Mesendoderm (in vitro differentiated cells): Measurements from ENCODE around the gene ZC3H15.

Experiments used
- DNase-seq: peaks from one replicate; pipeline ENCODE4 v3.0.0; 2013
- H2AK5ac ChIP-seq: 2 replicates; pipeline ENCODE4 v1.6.1; 2013; ENCODE audit warnings: low read length, inconsistent platforms
- H2BK120ac ChIP-seq: 2 replicates; pipeline ENCODE4 v1.6.1; 2013; ENCODE audit warnings: low read depth, mild to moderate bottlenecking, low read length, moderate library complexity, mixed read lengths
- H2BK15ac ChIP-seq: replicated peaks from 2 replicates; pipeline ENCODE4 v1.6.1; 2013; ENCODE audit warnings: low read depth, mild to moderate bottlenecking, moderate library complexity
- H2BK5ac ChIP-seq: 2 replicates; pipeline ENCODE4 v1.6.1; 2013; ENCODE audit warnings: low read length, inconsistent platforms
- H3K18ac ChIP-seq: 2 replicates; pipeline ENCODE4 v1.6.1; 2013; ENCODE audit warnings: mild to moderate bottlenecking, low read length, mixed read lengths
- H3K23ac ChIP-seq: one replicate; pipeline ENCODE4 v1.6.1; 2013; ENCODE audit warnings: low read length
- H3K27ac ChIP-seq: 2 replicates; pipeline ENCODE4 v1.5.1; 2013; ENCODE audit warnings: low read depth, mild to moderate bottlenecking, inconsistent platforms, low read length, moderate library complexity
- H3K27me3 ChIP-seq: 2 replicates; pipeline ENCODE4 v1.6.1; 2013; ENCODE audit warnings: low read length, control low read depth, mild to moderate bottlenecking, inconsistent platforms; ENCODE audit not compliant: insufficient read depth, poor library complexity
- H3K36me3 ChIP-seq: 2 replicates; pipeline ENCODE4 v1.6.1; 2013; ENCODE audit warnings: low read length, inconsistent platforms; ENCODE audit not compliant: control insufficient read depth, insufficient read depth
- H3K4ac ChIP-seq: one replicate; pipeline ENCODE4 v1.6.1; 2013; ENCODE audit warnings: low read depth, mild to moderate bottlenecking, low read length, moderate library complexity
- H3K4me1 ChIP-seq: 2 replicates; pipeline ENCODE4 v1.6.1; 2013; ENCODE audit warnings: low read depth, low read length, inconsistent platforms; ENCODE audit not compliant: control insufficient read depth
- H3K4me2 ChIP-seq: 2 replicates; pipeline ENCODE4 v1.6.1; 2013; ENCODE audit warnings: low read length
- H3K4me3 ChIP-seq: 2 replicates; pipeline ENCODE4 v1.5.1; 2013; ENCODE audit warnings: mild to moderate bottlenecking, low read length
- H3K56ac ChIP-seq: one replicate; pipeline ENCODE4 v1.6.1; 2013; ENCODE audit warnings: low read length
- H3K79me1 ChIP-seq: 2 replicates; pipeline ENCODE4 v1.6.1; 2013; ENCODE audit warnings: low read length, inconsistent platforms
- H3K79me2 ChIP-seq: 2 replicates; pipeline ENCODE4 v1.6.1; 2013; ENCODE audit warnings: mild to moderate bottlenecking, low read length; ENCODE audit not compliant: control insufficient read depth, insufficient read depth
- H3K9ac ChIP-seq: 2 replicates; pipeline ENCODE4 v1.6.1; 2013; ENCODE audit warnings: low read length, inconsistent platforms
- H4K5ac ChIP-seq: one replicate; pipeline ENCODE4 v1.6.1; 2013; ENCODE audit warnings: low read length
- H4K8ac ChIP-seq: one replicate; pipeline ENCODE4 v1.6.1; 2013; ENCODE audit warnings: low read depth, mild to moderate bottlenecking, control low read depth, low read length, moderate library complexity
- WGBS: extraction: QIAGEN DNeasy Blood & Tissue Kit; methylation state at CpG from one replicate; pipeline ENCODE4 v1.1.7; 2013; ENCODE audit warnings: low lambda C conversion rate, missing lambda C conversion rate; ENCODE audit not compliant: insufficient coverage; ENCODE audit errors: extremely low coverage; 5-methylcytosine and 5-hydroxymethylcytosine counted together

The ZC3H15 gene

DNA sequence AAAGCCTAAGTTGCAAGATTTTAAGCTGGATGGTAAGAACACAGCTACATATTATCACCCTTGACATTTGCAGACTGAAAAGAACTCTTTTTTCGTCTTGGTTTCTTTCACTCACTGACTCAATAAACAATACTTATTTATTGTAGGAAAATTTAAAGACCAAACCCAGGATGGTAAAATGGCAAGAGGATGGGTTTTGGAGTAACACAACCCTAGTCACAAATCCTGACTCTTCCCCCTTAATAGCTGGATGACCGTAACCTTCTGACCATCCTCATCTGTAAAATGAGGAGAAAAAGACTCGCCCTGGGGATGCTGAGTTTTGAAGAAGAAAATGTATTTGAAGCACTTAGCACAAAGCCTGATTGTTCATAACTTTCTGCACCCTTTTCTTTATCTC lies 48.3 kb downstream of the ZC3H15 start:
- H3K79me2 ChIP-seq: no peaks in the 10 kb centered on the region
- H4K8ac ChIP-seq: no peak overlapping the region
- no peak overlapping the region for H2BK5ac ChIP-seq
- H3K4me1 ChIP-seq: no peaks in the 10 kb centered on the region
- no peaks in the 10 kb centered on the region for H3K27me3 ChIP-seq
- H3K18ac ChIP-seq: no peak overlapping the region
- H2AK5ac ChIP-seq: no peak overlapping the region
- H3K79me1 ChIP-seq: no peaks in the 10 kb centered on the region
- no peak overlapping the region for H3K56ac ChIP-seq
- H3K23ac ChIP-seq: no peak overlapping the region
- no peak overlapping the region for H4K5ac ChIP-seq
- WGBS: no CpG with 5 or more reads among the region's 3 CpGs
- H2BK120ac ChIP-seq: no peak overlapping the region
- H3K27ac ChIP-seq: no peak overlapping the region
- no peak overlapping the region for H3K4me2 ChIP-seq
- no peak overlapping the region for H3K4ac ChIP-seq
- no peak overlapping the region for H3K4me3 ChIP-seq
- DNase-seq: no peak
- H3K9ac ChIP-seq: no peak overlapping the region
- no peak overlapping the region for H2BK15ac ChIP-seq
- no peaks in the 10 kb centered on the region for H3K36me3 ChIP-seq

DNA sequence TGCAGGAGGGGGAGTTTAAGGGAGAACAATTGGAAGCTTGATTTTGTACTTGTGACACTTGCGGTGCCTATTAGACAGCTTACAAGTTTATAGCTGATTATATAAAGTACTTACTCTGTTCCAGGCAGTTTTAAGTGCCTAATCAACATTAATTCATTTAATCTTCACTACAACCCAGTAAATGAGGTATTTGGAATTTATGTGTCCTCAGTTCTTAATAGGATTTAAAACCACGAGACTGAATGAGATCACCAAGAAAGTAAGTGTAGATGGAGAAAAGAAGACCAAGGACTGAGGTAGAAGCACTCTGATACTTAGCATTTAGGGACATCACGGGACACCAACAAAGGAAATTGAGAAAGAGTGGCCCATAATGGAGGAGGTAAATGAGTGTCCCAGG lies 49.8 kb downstream of the ZC3H15 start:
- no peak overlapping the region for H4K5ac ChIP-seq
- no peak overlapping the region for H3K23ac ChIP-seq
- no CpG with 5 or more reads among the region's 3 CpGs for WGBS
- H3K27ac ChIP-seq: no peak overlapping the region
- no peak overlapping the region for H2BK5ac ChIP-seq
- H3K4me2 ChIP-seq: no peak overlapping the region
- H3K4ac ChIP-seq: no peak overlapping the region
- H2AK5ac ChIP-seq: no peak overlapping the region
- H3K27me3 ChIP-seq: no peaks in the 10 kb centered on the region
- H3K4me3 ChIP-seq: no peak overlapping the region
- H2BK15ac ChIP-seq: no peak overlapping the region
- H4K8ac ChIP-seq: no peak overlapping the region
- H3K56ac ChIP-seq: no peak overlapping the region
- no peaks in the 10 kb centered on the region for H3K79me2 ChIP-seq
- H3K36me3 ChIP-seq: no peaks in the 10 kb centered on the region
- H3K18ac ChIP-seq: no peak overlapping the region
- DNase-seq: no peak
- H3K4me1 ChIP-seq: no peaks in the 10 kb centered on the region
- H3K9ac ChIP-seq: no peak overlapping the region
- no peaks in the 10 kb centered on the region for H3K79me1 ChIP-seq
- no peak overlapping the region for H2BK120ac ChIP-seq

DNA sequence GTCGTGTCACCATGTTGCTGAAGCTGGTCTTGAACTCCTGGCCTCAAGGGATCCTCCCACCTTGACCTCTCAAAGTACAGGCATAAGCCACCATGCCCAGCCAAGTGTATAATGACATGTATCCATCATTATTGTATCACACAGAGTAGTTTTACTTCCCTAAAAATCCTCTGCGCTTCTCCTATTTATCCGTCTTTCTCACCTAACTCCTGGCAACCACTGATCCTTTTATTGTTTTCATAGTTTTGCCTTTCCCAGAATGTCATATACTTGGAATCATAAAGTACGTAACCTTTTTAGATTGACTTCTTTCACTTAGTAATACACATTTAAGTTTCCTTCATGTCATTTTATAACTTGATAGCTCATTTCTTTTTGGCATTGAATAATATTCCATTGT lies 51.0 kb downstream of the ZC3H15 start:
- H3K27ac ChIP-seq: no peak overlapping the region
- H3K56ac ChIP-seq: no peak overlapping the region
- no CpG with 5 or more reads among the region's 4 CpGs for WGBS
- no peak overlapping the region for H4K8ac ChIP-seq
- H3K27me3 ChIP-seq: no peaks in the 10 kb centered on the region
- no peak overlapping the region for H2AK5ac ChIP-seq
- no peaks in the 10 kb centered on the region for H3K79me1 ChIP-seq
- no peak overlapping the region for H3K4ac ChIP-seq
- no peaks in the 10 kb centered on the region for H3K79me2 ChIP-seq
- H2BK5ac ChIP-seq: no peak overlapping the region
- H2BK120ac ChIP-seq: no peak overlapping the region
- no peak overlapping the region for H3K4me2 ChIP-seq
- H4K5ac ChIP-seq: no peak overlapping the region
- H3K23ac ChIP-seq: no peak overlapping the region
- no peak overlapping the region for H2BK15ac ChIP-seq
- no peaks in the 10 kb centered on the region for H3K36me3 ChIP-seq
- no peak overlapping the region for H3K18ac ChIP-seq
- no peak overlapping the region for H3K4me3 ChIP-seq
- DNase-seq: no peak
- no peak overlapping the region for H3K9ac ChIP-seq
- H3K4me1 ChIP-seq: no peaks in the 10 kb centered on the region

DNA sequence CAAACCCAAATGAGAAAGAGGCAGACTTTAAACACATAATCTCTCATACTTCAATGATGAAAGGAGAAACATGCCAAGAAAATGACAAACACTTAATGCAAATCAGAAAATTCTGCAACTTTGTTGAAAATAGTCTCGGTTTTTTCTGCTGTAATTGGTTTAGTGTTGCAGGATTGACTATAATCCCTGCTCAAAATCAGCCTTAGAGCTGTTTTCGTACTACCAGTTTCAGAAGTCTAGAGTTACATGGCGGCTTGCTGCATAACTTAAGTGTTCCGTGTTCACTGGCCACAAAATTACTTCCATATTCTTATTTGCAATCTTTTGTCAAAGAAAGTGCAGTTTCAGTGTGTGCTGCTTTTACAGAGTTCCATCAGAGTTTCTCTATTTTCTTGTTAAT lies 54.9 kb downstream of the ZC3H15 start:
- Histone ChIP-seq H3K79me2 (no peaks in the 10 kb centered on the region), H3K27ac (no peak overlapping the region), H3K4ac (no peak overlapping the region), H4K5ac (no peak overlapping the region), H2BK15ac (no peak overlapping the region), H3K4me3 (no peak overlapping the region), H3K79me1 (no peaks in the 10 kb centered on the region), H2BK120ac (no peak overlapping the region), H3K4me2 (no peak overlapping the region), H2BK5ac (no peak overlapping the region), H3K36me3 (no peaks in the 10 kb centered on the region), H3K9ac (no peak overlapping the region), H3K23ac (no peak overlapping the region), H3K56ac (no peak overlapping the region), H3K4me1 (peaks cover 1% of the 10 kb centered on the region), H2AK5ac (no peak overlapping the region), H3K27me3 (no peaks in the 10 kb centered on the region), H4K8ac (no peak overlapping the region), H3K18ac (no peak overlapping the region)
- no peak for DNase-seq
- no CpG with 5 or more reads among the region's 4 CpGs for WGBS

DNA sequence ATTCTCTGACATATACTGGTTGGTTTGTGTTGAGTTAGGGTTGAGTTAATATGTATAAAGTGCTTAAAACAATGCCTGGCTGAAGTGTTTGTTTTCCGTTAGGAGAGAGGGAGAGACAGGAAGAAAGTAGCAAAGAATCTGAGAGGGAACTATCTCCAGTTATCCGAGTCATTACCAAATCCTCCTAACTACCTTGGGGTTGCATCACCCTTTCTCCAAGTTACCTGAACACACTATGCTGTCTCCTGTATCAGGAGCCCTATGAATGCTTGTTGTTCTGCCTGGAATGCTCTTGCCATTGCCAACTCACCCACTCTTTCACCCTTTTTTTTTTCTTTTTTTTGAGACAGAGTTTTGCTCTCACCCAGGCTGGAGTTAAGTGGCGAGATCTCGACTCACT lies 55.9 kb downstream of the ZC3H15 start:
- Histone ChIP-seq H3K79me1 (no peaks in the 10 kb centered on the region), H3K56ac (no peak overlapping the region), H2BK5ac (no peak overlapping the region), H3K23ac (no peak overlapping the region), H3K4me2 (no peak overlapping the region), H2BK15ac (no peak overlapping the region), H3K79me2 (no peaks in the 10 kb centered on the region), H3K27ac (no peak overlapping the region), H4K8ac (no peak overlapping the region), H2BK120ac (peak overlapping the region; percentile 73), H3K4me1 (peaks cover 1% of the 10 kb centered on the region), H3K18ac (peak overlapping the region; percentile 68), H3K27me3 (no peaks in the 10 kb centered on the region), H3K4ac (peak overlapping the region; percentile 52), H2AK5ac (no peak overlapping the region), H3K4me3 (no peak overlapping the region), H3K36me3 (no peaks in the 10 kb centered on the region), H3K9ac (no peak overlapping the region), H4K5ac (no peak overlapping the region)
- DNase-seq: peak; percentile 77
- WGBS: no CpG with 5 or more reads among the region's 4 CpGs

DNA sequence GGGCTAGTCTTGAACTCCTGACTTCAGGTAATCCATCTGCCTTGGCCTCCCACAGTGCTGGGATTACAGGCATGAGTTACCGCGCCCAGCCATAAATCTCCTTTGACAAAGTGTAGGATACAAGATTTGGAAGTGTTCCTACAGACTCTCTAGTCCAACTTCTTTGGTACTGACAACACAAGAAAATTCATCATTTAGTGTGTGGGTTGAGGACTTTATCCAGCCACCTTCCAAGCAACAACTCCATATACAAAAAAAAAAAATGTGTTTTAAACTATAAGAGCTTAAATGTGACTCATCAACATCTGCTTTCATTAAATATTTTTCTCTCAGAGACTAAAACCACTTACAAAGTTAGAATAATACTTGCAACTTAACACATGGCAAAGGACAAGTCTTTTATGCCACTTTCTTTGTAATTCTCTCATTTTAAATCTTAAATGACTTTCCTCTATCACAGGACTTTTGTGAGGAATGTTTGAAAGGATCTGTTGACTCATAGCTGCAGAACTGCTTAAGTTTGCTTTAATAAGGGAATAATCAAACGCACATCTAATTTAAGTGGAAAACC lies 57.6 kb downstream of the ZC3H15 start:
- H4K8ac ChIP-seq: no peak overlapping the region
- no peak overlapping the region for H4K5ac ChIP-seq
- H3K4me1 ChIP-seq: peaks cover 1% of the 10 kb centered on the region
- peak overlapping the region; percentile 82 for H3K27ac ChIP-seq
- H3K4me2 ChIP-seq: no peak overlapping the region
- no peak overlapping the region for H2AK5ac ChIP-seq
- DNase-seq: peak; percentile 49
- H3K27me3 ChIP-seq: no peaks in the 10 kb centered on the region
- no peaks in the 10 kb centered on the region for H3K79me1 ChIP-seq
- H2BK5ac ChIP-seq: peak overlapping the region; percentile 67
- no CpG with 5 or more reads among the region's 3 CpGs for WGBS
- H2BK120ac ChIP-seq: peak overlapping the region; percentile 73
- no peaks in the 10 kb centered on the region for H3K36me3 ChIP-seq
- H3K18ac ChIP-seq: peak overlapping the region; percentile 90
- H3K9ac ChIP-seq: no peak overlapping the region
- H3K23ac ChIP-seq: no peak overlapping the region
- H2BK15ac ChIP-seq: no peak overlapping the region
- H3K79me2 ChIP-seq: no peaks in the 10 kb centered on the region
- H3K4me3 ChIP-seq: no peak overlapping the region
- H3K4ac ChIP-seq: peak overlapping the region; percentile 81
- peak overlapping the region; percentile 38 for H3K56ac ChIP-seq
